ENCODE data around the gene DLGAP1.
A peak's percentile ranks its signal among the peaks of the same experiment; 100 is the strongest.

The DLGAP1 gene

DNA sequence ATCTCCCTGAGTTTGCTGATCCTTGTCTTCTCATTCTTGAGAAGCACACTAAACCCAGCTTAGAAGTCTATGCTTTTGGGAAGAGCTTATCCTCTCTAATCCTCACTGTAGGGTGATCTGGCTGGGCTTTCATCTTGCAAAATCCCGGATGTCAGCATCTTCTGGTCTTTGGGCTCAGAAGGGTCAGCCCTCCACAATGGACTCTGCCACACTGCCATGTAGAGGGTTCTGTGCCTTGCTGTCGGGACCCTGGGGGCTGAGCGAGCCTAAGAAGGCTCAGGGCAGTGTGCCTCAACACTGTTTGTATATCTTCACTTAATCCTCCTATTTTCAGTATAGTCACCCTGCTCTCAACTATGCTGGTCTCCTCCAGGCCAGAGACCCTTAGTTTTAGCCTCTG lies 902.8 kb downstream of the DLGAP1 start:
- DNase-seq: no peak

GRCh38 chr18:3547891-3548615 lies 907.1 kb downstream of the DLGAP1 start:
- no peak for DNase-seq

DNA sequence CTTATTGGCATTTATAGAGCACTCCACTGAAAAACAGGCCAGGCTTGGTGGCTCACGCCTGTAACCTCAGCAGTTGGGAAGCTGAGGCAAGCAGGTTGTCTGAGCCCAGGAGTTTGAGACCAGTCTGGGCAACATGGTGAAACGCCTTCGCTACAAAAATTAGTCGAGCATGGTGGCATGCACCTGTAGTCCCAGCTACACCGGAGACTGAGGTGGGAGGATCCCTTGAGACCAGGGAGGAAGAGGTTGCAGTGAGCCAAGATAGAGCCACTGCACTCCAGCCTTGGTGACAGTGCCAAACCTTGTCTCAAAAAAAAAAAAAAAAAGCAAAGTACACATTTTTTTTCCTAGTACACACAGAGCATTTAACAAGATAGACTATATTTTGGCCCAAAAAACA lies 909.0 kb downstream of the DLGAP1 start:
- DNase-seq: no peak

DNA sequence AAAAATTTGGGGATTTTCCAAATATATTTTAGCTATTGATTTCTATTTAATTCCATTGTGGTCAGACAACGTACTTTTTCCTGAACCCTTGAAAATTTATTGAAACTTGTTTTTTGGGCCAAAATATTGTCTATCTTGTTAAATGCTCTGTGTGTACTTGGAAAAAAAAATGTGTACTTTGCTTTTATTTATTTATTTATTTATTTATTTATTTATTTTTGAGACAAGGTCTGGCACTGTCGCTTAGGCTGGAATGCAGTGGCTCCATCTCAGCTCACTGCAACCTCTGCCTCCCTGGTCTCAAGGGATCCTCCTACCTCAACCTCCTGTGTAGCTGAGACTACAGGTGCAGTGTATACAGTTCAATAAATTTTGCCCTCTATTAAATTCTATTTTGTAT lies 910.6 kb downstream of the DLGAP1 start:
- DNase-seq: no peak

- no peak for DNase-seq
These were observed 913.3 kb downstream of the DLGAP1 start for GRCh38 chr18:3541549-3542386.

DNA sequence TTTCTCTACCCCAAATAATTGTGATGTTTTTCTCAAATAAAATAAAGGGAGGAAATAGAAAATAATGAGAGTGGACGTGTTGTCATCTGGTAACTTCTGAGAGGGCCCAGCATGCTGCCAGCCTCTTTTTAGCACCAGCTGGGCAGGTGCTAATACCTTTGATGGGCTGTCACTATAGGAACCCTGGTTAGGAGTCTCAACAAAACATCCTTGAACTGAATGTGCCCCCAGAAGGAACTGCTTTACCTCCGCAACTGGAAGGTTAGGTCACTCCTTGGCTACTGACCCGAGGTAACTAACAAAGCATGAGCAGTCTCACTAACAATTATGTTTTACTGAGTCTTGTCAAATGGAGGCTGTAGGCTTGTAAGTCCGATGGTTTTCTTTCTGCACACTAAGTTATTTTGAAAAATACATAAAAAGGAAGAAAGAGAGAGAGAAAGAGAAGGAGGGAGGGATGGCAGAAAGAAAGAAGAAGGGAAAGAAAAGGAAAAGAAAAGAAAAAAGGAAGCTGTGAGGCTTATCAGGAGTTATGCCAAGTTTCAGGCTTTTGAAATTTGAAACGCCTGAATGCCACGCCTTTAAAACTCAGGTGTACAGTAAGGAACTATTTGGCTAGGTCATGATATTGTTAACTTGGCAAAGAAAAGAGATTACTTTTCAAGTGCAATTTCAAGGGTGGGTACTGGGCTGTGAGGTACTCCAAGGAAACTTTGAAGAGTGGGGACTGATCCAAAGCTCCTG lies 914.1 kb downstream of the DLGAP1 start:
- no peak for DNase-seq

- DNase-seq: no peak
These were observed 916.0 kb downstream of the DLGAP1 start for GRCh38 chr18:3538954-3539617.

- DNase-seq: no peak
These were observed 916.7 kb downstream of the DLGAP1 start for GRCh38 chr18:3538456-3538855.

GRCh38 chr18:3530807-3531206 lies 924.3 kb downstream of the DLGAP1 start:
- no peak for DNase-seq

DNA sequence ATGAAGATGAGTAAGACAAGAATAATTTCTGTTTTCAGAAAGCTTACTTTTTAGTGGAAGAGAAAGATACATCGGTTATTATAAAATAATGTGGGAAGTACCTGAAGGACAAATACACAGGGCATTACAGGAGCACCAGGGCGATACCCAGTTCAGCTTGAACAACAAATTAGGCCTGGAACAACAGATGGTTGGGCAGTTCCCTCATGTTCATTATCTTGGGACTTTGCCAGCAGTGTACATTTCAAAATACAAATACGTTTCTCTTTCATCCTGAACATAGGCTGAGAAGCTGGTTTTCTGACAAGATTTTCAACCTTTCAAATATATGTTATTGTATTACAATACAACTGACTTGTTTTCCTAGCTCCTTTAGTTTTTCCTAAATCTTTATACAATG lies 925.5 kb downstream of the DLGAP1 start:
- peak; percentile 78 for DNase-seq

DNA sequence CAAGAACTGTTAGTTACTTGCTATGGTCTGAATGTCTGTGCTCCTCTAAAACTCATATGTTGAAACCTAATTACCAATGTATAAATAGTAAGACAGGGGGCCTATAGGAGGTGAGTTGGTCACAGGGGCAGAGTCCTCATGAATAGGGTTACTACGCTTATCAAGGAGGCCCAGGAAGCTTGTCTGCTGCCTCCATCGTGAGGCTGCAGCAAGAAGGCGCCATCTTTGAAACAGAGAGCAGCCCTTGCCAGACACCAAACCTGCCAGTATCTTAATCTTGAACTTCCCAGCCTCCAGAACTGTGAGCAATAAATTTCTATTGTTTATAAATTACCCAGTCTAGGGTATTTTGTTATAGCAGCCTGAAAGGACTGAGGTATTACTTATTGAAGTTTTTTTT lies 926.0 kb downstream of the DLGAP1 start:
- DNase-seq: no peak

GRCh38 chr18:3528231-3528630 lies 926.9 kb downstream of the DLGAP1 start:
- no peak for DNase-seq

GRCh38 chr18:3526421-3527354 lies 928.4 kb downstream of the DLGAP1 start:
- DNase-seq: peak; percentile 95

GRCh38 chr18:3525870-3526420 lies 929.2 kb downstream of the DLGAP1 start:
- DNase-seq: peak; percentile 37

DNA sequence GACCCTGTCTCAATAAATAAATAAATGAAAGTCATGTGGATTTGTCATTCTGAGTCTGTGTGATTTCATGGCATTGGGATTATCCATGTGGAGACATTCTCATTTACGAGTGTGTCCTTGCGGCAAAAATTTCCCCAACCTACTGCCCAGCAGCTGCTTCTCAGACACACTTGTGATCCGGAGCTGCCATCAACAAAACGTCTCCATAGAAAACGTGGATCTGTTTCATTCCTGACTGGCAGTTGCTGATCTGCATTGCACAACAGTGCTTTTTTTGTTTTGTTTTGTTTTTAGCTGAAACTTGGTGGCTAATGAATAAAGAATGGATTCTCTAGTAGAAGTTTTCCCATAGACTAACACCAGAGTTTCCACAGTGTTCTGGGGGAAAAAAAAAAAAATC lies 930.4 kb downstream of the DLGAP1 start:
- no peak for DNase-seq

DNA sequence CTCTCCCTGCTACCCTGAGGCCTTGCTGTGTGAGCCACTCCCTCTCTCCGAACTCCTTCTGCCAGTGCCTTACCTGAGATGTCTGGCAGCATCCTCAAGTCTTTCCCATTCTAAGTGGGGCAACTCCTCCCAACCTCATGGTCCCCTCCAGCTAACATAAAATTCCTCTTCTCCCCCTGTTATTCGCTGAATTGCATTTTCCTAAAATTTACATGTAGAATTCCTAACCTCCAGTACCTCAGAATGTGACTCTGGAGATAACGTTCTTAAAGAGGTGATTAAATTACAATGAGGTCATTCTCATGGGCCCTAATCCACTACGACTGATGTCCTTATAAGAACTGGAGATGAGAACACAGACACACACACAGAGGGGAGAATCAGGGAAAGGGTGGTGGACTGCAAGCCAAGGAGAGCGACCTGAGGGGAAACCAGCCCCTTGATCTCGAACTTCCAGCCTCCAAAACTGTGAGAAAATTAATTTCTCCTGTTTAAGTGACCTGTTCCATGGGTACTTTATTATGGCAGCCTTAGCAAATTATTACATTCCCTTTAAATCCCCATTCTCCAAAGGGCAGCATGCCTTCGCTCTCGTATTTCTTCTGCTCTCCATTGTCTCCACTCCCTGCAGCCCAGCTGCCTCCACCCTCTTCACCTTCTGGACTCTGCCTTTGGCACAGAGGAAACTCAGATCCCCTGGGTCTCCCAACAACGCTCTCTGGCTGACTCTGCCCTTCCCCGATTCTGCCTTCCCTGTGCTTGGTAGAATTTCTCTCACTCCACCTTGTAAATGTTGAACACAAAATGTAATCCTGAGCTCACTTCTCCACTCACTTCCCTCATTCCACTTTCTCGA lies 934.6 kb downstream of the DLGAP1 start:
- DNase-seq: no peak

DNA sequence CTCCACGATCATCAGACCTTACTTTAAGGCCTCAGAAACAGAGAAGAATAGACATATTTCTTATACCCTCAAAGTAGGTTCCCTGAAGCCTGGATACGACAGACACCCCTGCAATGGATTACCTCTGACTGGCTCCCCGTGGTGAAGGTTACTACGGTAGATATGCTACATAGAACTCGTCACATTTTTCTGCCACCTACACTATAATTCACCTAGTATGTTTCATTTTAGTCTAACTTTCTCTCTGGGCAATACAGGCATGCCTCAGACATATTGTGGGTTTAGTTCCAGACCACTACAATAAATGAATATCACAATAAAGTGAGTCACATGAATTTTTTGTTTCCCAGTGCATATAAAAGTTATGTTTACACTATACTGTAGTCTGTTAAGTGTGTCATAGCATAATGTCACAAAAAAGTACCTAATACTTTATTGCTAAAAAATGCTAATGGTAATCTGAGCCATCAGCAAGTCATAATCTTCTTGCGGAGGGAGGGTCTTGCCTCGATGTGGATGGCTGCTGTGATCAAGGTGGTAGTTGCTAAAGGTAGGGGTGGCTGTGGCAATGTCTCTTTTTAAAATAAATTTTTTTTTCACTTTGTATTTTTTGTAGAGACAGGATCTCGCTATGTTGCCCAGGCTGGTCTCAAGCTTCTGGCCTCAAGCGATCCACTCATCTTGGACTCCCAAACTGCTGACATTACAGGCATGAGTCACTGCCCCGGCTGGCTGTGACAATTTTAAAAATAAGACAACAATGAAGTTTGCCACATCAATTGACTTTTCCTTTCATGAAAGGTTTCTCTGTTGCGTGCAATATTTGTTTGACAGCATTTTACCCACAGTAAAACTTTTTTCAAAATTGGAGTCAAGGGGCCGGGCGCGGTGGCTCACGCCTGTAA lies 940.5 kb downstream of the DLGAP1 start:
- DNase-seq: no peak

DNA sequence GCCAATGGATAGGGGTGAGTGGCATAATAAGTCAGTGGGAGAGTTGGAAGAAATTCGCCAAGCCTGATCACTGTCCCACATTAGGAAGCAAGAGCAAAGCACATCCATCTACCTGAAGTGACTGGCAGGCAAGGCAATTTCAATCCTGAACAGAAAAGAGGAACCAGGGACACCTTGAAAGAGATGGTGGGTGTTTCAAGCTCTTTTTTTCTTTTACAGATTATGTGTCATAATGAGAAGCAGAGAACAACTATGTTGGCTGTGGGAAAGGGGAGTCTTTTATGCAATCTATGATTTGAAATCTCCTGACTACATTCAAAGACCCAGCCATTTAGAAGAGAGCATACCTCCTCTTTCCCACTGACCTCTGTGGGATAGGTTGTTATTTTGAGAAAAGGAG lies 941.6 kb downstream of the DLGAP1 start:
- DNase-seq: no peak

DNA sequence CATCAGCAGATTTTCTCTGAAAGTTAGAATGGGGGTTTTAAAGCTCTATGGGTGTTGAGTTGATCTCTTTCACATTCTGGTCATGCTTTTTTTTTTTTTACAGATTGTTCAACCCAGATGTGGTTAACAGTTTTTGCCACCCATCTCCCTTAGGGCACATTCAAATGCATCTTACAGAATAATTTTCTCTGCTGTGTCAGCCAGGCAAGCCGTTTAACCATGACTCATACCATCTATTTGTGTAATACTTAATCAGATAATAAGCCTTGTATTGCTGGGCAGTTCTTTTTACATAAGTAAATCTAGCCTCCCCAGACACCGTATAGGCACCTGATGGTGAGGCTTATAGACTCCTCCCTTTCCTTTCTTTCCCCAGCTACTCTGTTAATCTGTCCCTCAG lies 943.1 kb downstream of the DLGAP1 start:
- no peak for DNase-seq

GRCh38 chr18:3510896-3511295 lies 944.2 kb downstream of the DLGAP1 start:
- no peak for DNase-seq
